Esophagus muscularis mucosa (tissue), 3 donors: ENCODE data around the gene PHF13.

Source experiments
- POLR2A ChIP-seq: fragments of 450-650 bp; IDR thresholded peaks from one replicate; pipeline ENCODE4 v1.6.1; 2017; ENCODE audit warnings: antibody characterized with exemption, moderate library complexity, mild to moderate bottlenecking, low read depth
- TF ChIP-seq, protein P1 (sequence below), 3 experiments: fragments of 200-600 bp in 2 of 3; fragments of 450-650 bp in 1 of 3; sonication (generic) in 2 of 3; IDR thresholded peaks; one replicate each; pipeline ENCODE4 v1.5.1; 2017 to 2019; ENCODE audit warnings: antibody characterized with exemption in 3 of 3, mild to moderate bottlenecking in 2 of 3, moderate library complexity in 1 of 3

- no peak for TF ChIP-seq POLR2A
- TF ChIP-seq, protein P1, sequence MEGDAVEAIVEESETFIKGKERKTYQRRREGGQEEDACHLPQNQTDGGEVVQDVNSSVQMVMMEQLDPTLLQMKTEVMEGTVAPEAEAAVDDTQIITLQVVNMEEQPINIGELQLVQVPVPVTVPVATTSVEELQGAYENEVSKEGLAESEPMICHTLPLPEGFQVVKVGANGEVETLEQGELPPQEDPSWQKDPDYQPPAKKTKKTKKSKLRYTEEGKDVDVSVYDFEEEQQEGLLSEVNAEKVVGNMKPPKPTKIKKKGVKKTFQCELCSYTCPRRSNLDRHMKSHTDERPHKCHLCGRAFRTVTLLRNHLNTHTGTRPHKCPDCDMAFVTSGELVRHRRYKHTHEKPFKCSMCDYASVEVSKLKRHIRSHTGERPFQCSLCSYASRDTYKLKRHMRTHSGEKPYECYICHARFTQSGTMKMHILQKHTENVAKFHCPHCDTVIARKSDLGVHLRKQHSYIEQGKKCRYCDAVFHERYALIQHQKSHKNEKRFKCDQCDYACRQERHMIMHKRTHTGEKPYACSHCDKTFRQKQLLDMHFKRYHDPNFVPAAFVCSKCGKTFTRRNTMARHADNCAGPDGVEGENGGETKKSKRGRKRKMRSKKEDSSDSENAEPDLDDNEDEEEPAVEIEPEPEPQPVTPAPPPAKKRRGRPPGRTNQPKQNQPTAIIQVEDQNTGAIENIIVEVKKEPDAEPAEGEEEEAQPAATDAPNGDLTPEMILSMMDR (IDR thresholded peaks at IDR 0.05) = no peak
Observed at GRCh38 chr1:6570100-6570499, 43.4 kb upstream of the PHF13 start.
